VCaP (cell line): Measurements from ENCODE around the gene TPCN2.
A peak's percentile ranks its signal among the peaks of the same experiment; 100 is the strongest.

Experiments used
- H3K27ac ChIP-seq: fragments of 450-650 bp; 2 replicates; pipeline ENCODE4 v1.5.1; 2017
- CTCF ChIP-seq: fragments of 450-650 bp; conservative IDR thresholded peaks from 2 replicates; pipeline ENCODE4 v1.5.1; 2017; ENCODE audit warnings: mild to moderate bottlenecking, moderate library complexity

TPCN2 gene

GRCh38 chr11:69085490-69086095 lies 36.9 kb downstream of the TPCN2 start:
- H3K27ac ChIP-seq: no peak overlapping the region
- TF ChIP-seq CTCF: no peak

- H3K27ac ChIP-seq: no peak overlapping the region
- peak; percentile 12; the same call in 1 of the 2 replicates for TF ChIP-seq CTCF
Measured at GRCh38 chr11:69086152-69087132, 37.7 kb downstream of the TPCN2 start.

GRCh38 chr11:69087133-69087524 lies 38.4 kb downstream of the TPCN2 start:
- no peak overlapping the region for H3K27ac ChIP-seq
- TF ChIP-seq CTCF: no peak

- H3K27ac ChIP-seq: peak overlapping the region; percentile 18
- TF ChIP-seq CTCF: no peak
Measured at GRCh38 chr11:69087811-69088210, 39.1 kb downstream of the TPCN2 start.

GRCh38 chr11:69088676-69089146 lies 40.0 kb downstream of the TPCN2 start:
- TF ChIP-seq CTCF: peak; percentile 93
- H3K27ac ChIP-seq: peak overlapping the region; percentile 18

- no peak for TF ChIP-seq CTCF
- no peak overlapping the region for H3K27ac ChIP-seq
Measured at GRCh38 chr11:69089258-69089657, 40.5 kb downstream of the TPCN2 start.

- H3K27ac ChIP-seq: no peak overlapping the region
- TF ChIP-seq CTCF: no peak
Measured at GRCh38 chr11:69091638-69092165, 43.0 kb downstream of the TPCN2 start.
